NCI-H1092 (cell line): ENCODE results near the gene DTX3.
"Not testable (repeated sequence)": the region's sequence is repeated elsewhere in the genome, so short reads cannot be mapped to it uniquely, and the experiment has no call there.

Source experiments
- DNase-seq: peaks from one replicate; lab custom pipeline; 2025; lab: John Stamatoyannopoulos, UW

The DTX3 gene

GRCh38 chr12:57632073-57632957 is 27.7 kb downstream of the DTX3 start:
- peak; percentile 14 for DNase-seq

GRCh38 chr12:57632958-57633840 is 28.6 kb downstream of the DTX3 start, which contains the start of gene B4GALNT1:
TSS of gene B4GALNT1 (minus strand) at chr12:57633201. CDS start at chr12:57632132, 1,069 bp downstream.
- peak; percentile 41 for DNase-seq

GRCh38 chr12:57636731-57637130 is 32.1 kb downstream of the DTX3 start:
- DNase-seq = not testable (repeated sequence)

- no peak for DNase-seq
These were observed 32.7 kb downstream of the DTX3 start for GRCh38 chr12:57637364-57637763.

- DNase-seq = no peak
These were observed 33.5 kb downstream of the DTX3 start for GRCh38 chr12:57638096-57638495.

GRCh38 chr12:57640175-57641042 is 35.8 kb downstream of the DTX3 start:
- DNase-seq = no peak

GRCh38 chr12:57641699-57642442 is 37.2 kb downstream of the DTX3 start:
- DNase-seq = no peak

- DNase-seq = not testable (repeated sequence)
These were observed 41.5 kb downstream of the DTX3 start for GRCh38 chr12:57645990-57646658.

- DNase-seq = not testable (repeated sequence)
These were observed 42.0 kb downstream of the DTX3 start for GRCh38 chr12:57646659-57647049.

- no peak for DNase-seq
These were observed 49.4 kb downstream of the DTX3 start for GRCh38 chr12:57654042-57654441.

- no peak for DNase-seq
These were observed 51.1 kb downstream of the DTX3 start for GRCh38 chr12:57655541-57656240.

- not testable (repeated sequence) for DNase-seq
These were observed 51.8 kb downstream of the DTX3 start for GRCh38 chr12:57656408-57656807.

- no peak for DNase-seq
These were observed 53.1 kb downstream of the DTX3 start for GRCh38 chr12:57657744-57658143.

- no peak for DNase-seq
These were observed 54.3 kb downstream of the DTX3 start for GRCh38 chr12:57658890-57659289.
